H1 (cell line): ENCODE data around the gene ARAP3. TPM values are rescaled to one million over a fixed set of nuclear protein-coding genes. Genes with fewer than 3 reads are reported as not detected.

Experiments
- CTCF ChIA-PET: fragments of 300-600 bp; sonication (Branson Sonifier 250); formaldehyde crosslinking; loops from one replicate; lab custom pipeline; 2021; ENCODE audit not compliant: partially characterized antibody; lab: Charles Lee
- POLR2A ChIA-PET: fragments of 300-600 bp; sonication (Branson Sonifier 250); formaldehyde crosslinking; loops from one replicate; lab custom pipeline; 2021; ENCODE audit warnings: inconsistent platforms; ENCODE audit not compliant: partially characterized antibody; lab: Charles Lee
- DNase-seq, 2 experiments: peaks; one replicate each; pipeline versions ENCODE4 v3.0.0 to v3.0.0-alpha.2; 2010 to 2022; ENCODE audit warnings: low spot score in 2 of 2, low read depth in 1 of 2, mixed read lengths in 1 of 2
- FAIRE-seq: peaks from 2 replicates; lab custom pipeline; 2011; peaks lifted over from hg19 to GRCh38; lab: Jason Lieb, UNC
- H2AFZ ChIP-seq: 2 replicates; pipeline ENCODE4 v1.8.1; 2012; ENCODE audit warnings: low read length, inconsistent platforms
- H2AK5ac ChIP-seq: 2 replicates; pipeline ENCODE4 v1.6.1; 2013; ENCODE audit warnings: low read depth, low read length
- H2BK120ac ChIP-seq: replicated peaks from 2 replicates; pipeline ENCODE3; 2013; ENCODE audit warnings: low read depth, low read length, inconsistent platforms
- H2BK12ac ChIP-seq: 2 replicates; pipeline ENCODE4 v1.6.1; 2013; ENCODE audit warnings: low read depth, low read length
- H2BK15ac ChIP-seq: 2 replicates; pipeline ENCODE4 v1.6.1; 2013; ENCODE audit warnings: low read length
- H2BK20ac ChIP-seq: 2 replicates; pipeline ENCODE4 v1.6.1; 2013; ENCODE audit warnings: low read length
- H2BK5ac ChIP-seq: 2 replicates; pipeline ENCODE4 v1.6.1; 2013; ENCODE audit warnings: low read depth, low read length
- H3K14ac ChIP-seq: 2 replicates; pipeline ENCODE4 v1.6.1; 2013; ENCODE audit warnings: inconsistent platforms; ENCODE audit not compliant: insufficient read length
- H3K18ac ChIP-seq: 2 replicates; pipeline ENCODE4 v1.6.1; 2013; ENCODE audit warnings: low read length; ENCODE audit errors: extremely low read depth
- H3K23ac ChIP-seq: 2 replicates; pipeline ENCODE4 v1.6.1; 2013; ENCODE audit warnings: inconsistent platforms; ENCODE audit not compliant: insufficient read length
- H3K23me2 ChIP-seq: 2 replicates; pipeline ENCODE4 v1.6.1; 2013; ENCODE audit warnings: low read depth, low read length
- H3K27ac ChIP-seq: 2 replicates; pipeline ENCODE4 v1.6.1; 2011; ENCODE audit warnings: low read depth, low read length, inconsistent platforms
- H3K27me3 ChIP-seq, 4 experiments: replicated peaks in 1 of 4; 1 replicate in 1 of 4; 2 replicates in 3 of 4; pipeline versions ENCODE4 v1.6.1 to v1.8.1; 2011 to 2013; ENCODE audit warnings: low read length in 3 of 4, mild to moderate bottlenecking in 3 of 4, inconsistent platforms in 2 of 4, mixed read lengths in 2 of 4, moderate library complexity in 1 of 4; ENCODE audit not compliant: control insufficient read depth in 3 of 4, insufficient read depth in 3 of 4; ENCODE audit errors: extremely low read depth in 1 of 4
- H3K36me3 ChIP-seq, 4 experiments: 2 replicates each; pipeline versions ENCODE4 v1.6.1 to v1.8.1; 2011 to 2013; ENCODE audit warnings: mild to moderate bottlenecking in 4 of 4, low read length in 3 of 4, moderate library complexity in 2 of 4, control low read depth in 1 of 4, inconsistent platforms in 1 of 4; ENCODE audit not compliant: insufficient read depth in 4 of 4, control insufficient read depth in 2 of 4
- H3K4ac ChIP-seq: replicated peaks from 2 replicates; pipeline ENCODE3; 2013; ENCODE audit warnings: low read length, low read depth, mixed read lengths, inconsistent platforms; ENCODE audit not compliant: insufficient read length
- H3K4me1 ChIP-seq, 4 experiments: replicated peaks in 1 of 4; 1 replicate in 1 of 4; 2 replicates in 3 of 4; pipeline versions ENCODE4 v1.6.1 to v1.8.1; 2011 to 2013; ENCODE audit warnings: low read length in 3 of 4, inconsistent platforms in 2 of 4, mixed read lengths in 1 of 4; ENCODE audit not compliant: insufficient read depth in 4 of 4, control insufficient read depth in 3 of 4
- H3K4me2 ChIP-seq, 2 experiments: 2 replicates each; pipeline versions ENCODE4 v1.6.1 to v1.8.1; 2011 to 2013; ENCODE audit warnings: low read depth in 2 of 2, low read length in 2 of 2, control low read depth in 1 of 2, inconsistent platforms in 1 of 2, mild to moderate bottlenecking in 1 of 2; ENCODE audit not compliant: insufficient read depth in 1 of 2
- H3K4me3 ChIP-seq, 4 experiments: fragments of 200-600, 300-600 bp in 1 of 4; sonication (generic), shearing (Covaris generic), sonication (Bioruptor Twin) in 1 of 4; 2 replicates each; pipeline versions ENCODE4 v1.5.1 to v1.8.1; 2011 to 2016; ENCODE audit warnings: low read length in 4 of 4, low read depth in 3 of 4, control low read depth in 2 of 4, inconsistent platforms in 2 of 4, mild to moderate bottlenecking in 2 of 4, mixed read lengths in 1 of 4, moderate library complexity in 1 of 4; ENCODE audit not compliant: insufficient read depth in 2 of 4; ENCODE audit errors: extremely low read depth in 1 of 4
- H3K56ac ChIP-seq: replicated peaks from 2 replicates; pipeline ENCODE3; 2013; ENCODE audit warnings: low read depth, mild to moderate bottlenecking, mixed read lengths, low read length, inconsistent platforms; ENCODE audit not compliant: insufficient read length
- H3K79me1 ChIP-seq: 2 replicates; pipeline ENCODE4 v1.6.1; 2013; ENCODE audit warnings: low read depth, low read length, control low read depth
- H3K79me2 ChIP-seq, 2 experiments: 2 replicates each; pipeline versions ENCODE4 v1.6.1 to v1.8.1; 2012 to 2013; ENCODE audit warnings: low read length in 2 of 2, mild to moderate bottlenecking in 2 of 2, inconsistent platforms in 1 of 2; ENCODE audit not compliant: insufficient read depth in 2 of 2, control insufficient read depth in 1 of 2
- H3K9ac ChIP-seq, 4 experiments: replicated peaks in 1 of 4; 1 replicate in 1 of 4; 2 replicates in 3 of 4; pipeline versions ENCODE4 v1.6.1 to v1.8.1; 2011 to 2013; ENCODE audit warnings: low read depth in 3 of 4, low read length in 3 of 4, control low read depth in 2 of 4, mild to moderate bottlenecking in 2 of 4, moderate library complexity in 2 of 4, inconsistent platforms in 1 of 4; ENCODE audit errors: extremely low read depth in 1 of 4
- H3K9me3 ChIP-seq, 2 experiments: 2 replicates each; pipeline versions ENCODE4 v1.6.1 to v1.8.1; 2012 to 2013; ENCODE audit warnings: mild to moderate bottlenecking in 2 of 2, moderate library complexity in 2 of 2, control low read depth in 1 of 2, inconsistent platforms in 1 of 2, low read depth in 1 of 2, low read length in 1 of 2, mixed read lengths in 1 of 2; ENCODE audit not compliant: insufficient read depth in 2 of 2
- H4K20me1 ChIP-seq, 2 experiments: replicated peaks in 1 of 2; 2 replicates each; pipeline versions ENCODE3 to v1.8.1; 2011 to 2013; ENCODE audit warnings: inconsistent platforms in 2 of 2, low read length in 2 of 2, mild to moderate bottlenecking in 1 of 2; ENCODE audit not compliant: insufficient read depth in 2 of 2, control insufficient read depth in 1 of 2
- H4K5ac ChIP-seq: 2 replicates; pipeline ENCODE4 v1.6.1; 2013; ENCODE audit warnings: low read length, low read depth, mixed read lengths, inconsistent platforms; ENCODE audit not compliant: insufficient read length
- H4K8ac ChIP-seq: 2 replicates; pipeline ENCODE4 v1.8.0; 2013; ENCODE audit warnings: mild to moderate bottlenecking, moderate library complexity, low read length, inconsistent platforms; ENCODE audit not compliant: insufficient read depth; ENCODE audit errors: extremely low read depth
- H4K91ac ChIP-seq: replicated peaks from 2 replicates; pipeline ENCODE3; 2013; ENCODE audit warnings: low read length, mixed read lengths, inconsistent platforms; ENCODE audit not compliant: insufficient read length
- SRF ChIP-seq: IDR thresholded peaks from 2 replicates; pipeline ENCODE4 v1.6.1; 2011; ENCODE audit warnings: mild to moderate bottlenecking, low read depth, low read length, moderate library complexity
- WGBS, 2 experiments: shearing (Covaris generic) in 1 of 2; methylation state at CpG; one replicate each; pipeline versions ENCODE4 v1.1.6 to v1.1.7; 2013 to 2015; ENCODE audit warnings: low lambda C conversion rate in 2 of 2, mixed read lengths in 2 of 2, inconsistent platforms in 1 of 2, low coverage in 1 of 2, missing lambda C conversion rate in 1 of 2; ENCODE audit not compliant: insufficient replicate concordance in 2 of 2, insufficient coverage in 1 of 2, insufficient read length in 1 of 2; ENCODE audit errors: extremely low coverage in 1 of 2, missing lambda C conversion rate in 1 of 2; 5-methylcytosine and 5-hydroxymethylcytosine counted together
- polyA plus RNA-seq, 7 experiments: library from polyadenylated mRNA; depleted of rRNA in 3 of 7; stranded (reverse) in 5 of 7; unstranded in 2 of 7; fragments of >200 nt in 5 of 7; fragments of 200-250 nt in 2 of 7; gene quantifications; 1 replicate in 5 of 7; 2 replicates in 1 of 7; 4 replicates in 1 of 7; pipeline versions ENCODE4 v1.2.1 to v1.2.3, GENCODE V29; 2011 to 2013; ENCODE audit warnings: missing spikeins in 2 of 7, mixed read lengths in 2 of 7
- total RNA-seq: library from RNA; stranded (reverse); fragmentation: NEBNext Ultra II Directional; extraction: Animal tissue kit (Norgen Biotek cat#: 25700); gene quantifications from 2 replicates; pipeline ENCODE4 v1.2.1, GENCODE V29; 2021

Gene ARAP3
- total and polyA plus RNA-seq, 2 of the 8 experiments (the other 6 are each of a cell fraction or from before 2014, with no cell fraction given), result 14.4 to 48.6 TPM

- H3K9ac ChIP-seq, result no peak overlapping the region
These were observed 1.9 kb downstream of the ARAP3 start for GRCh38 chr5:141680178-141680577.

More at GRCh38 chr5:141680178-141680577, 1.9 kb downstream of the ARAP3 start:
- Histone ChIP-seq H3K4me2 (peak overlapping the region; percentile 88 to 97; a peak in 3 of 4 replicates), H3K27ac (no peak overlapping the region), H2BK5ac (peak overlapping the region; percentile 98; the same call in 1 of the 2 replicates), H2AK5ac (peak overlapping the region; percentile 82; the same call in 1 of the 2 replicates), H3K36me3 (peaks cover 0 to 10% (median 2%) of the 10 kb centered on the region in 4 experiments; a peak in 5 of 8 replicates), H2BK20ac (no peak overlapping the region; the same call in 1 of the 2 replicates), H4K91ac (peak overlapping the region; percentile 91), H3K9me3 (no peaks in the 10 kb centered on the region), H2BK120ac (no peak overlapping the region), H4K8ac (no peak overlapping the region), H2BK12ac (peak overlapping the region; percentile 85; the same call in 1 of the 2 replicates), H2AFZ (no peak overlapping the region), H4K20me1 (no peaks in the 10 kb centered on the region), H3K14ac (no peak overlapping the region), H3K27me3 (no peaks in the 10 kb centered on the region), H3K79me2 (peaks cover 0 to 6% of the 10 kb centered on the region in 2 experiments; a peak in 1 of 4 replicates), H3K79me1 (no peaks in the 10 kb centered on the region; the same call in 1 of the 2 replicates), H3K18ac (peak overlapping the region; percentile 56; the same call in 1 of the 2 replicates), H3K4me3 (peak overlapping the region in 1 of 4 experiments; percentile 73; a peak in 1 of 8 replicates), H2BK15ac (peak overlapping the region; percentile 6; the same call in 1 of the 2 replicates), H3K56ac (no peak overlapping the region), H3K23me2 (peaks cover 16% of the 10 kb centered on the region), H3K4ac (peak overlapping the region; percentile 95), H3K23ac (no peak overlapping the region), H3K4me1 (peaks cover 10 to 33% (median 21%) of the 10 kb centered on the region in 4 experiments), H4K5ac (peak overlapping the region; percentile 16)
- POLR2A ChIA-PET, result interaction anchor here (0.8 to 3.8 kb wide), 6 partner anchors 11 to 280 kb away, joined by 3 to 18 read pairs (median 4); partner anchors contain the start of genes DELE1, HDAC3, PCDH1 and RELL2
- DNase-seq (no peak), FAIRE-seq (no peak)
- TF ChIP-seq SRF, result no peak
- CTCF ChIA-PET, result interaction anchor here (0.6 to 7.3 kb wide), 4 partner anchors 13 to 261 kb away, joined by 3 to 59 read pairs (median 12); partner anchors contain the start of gene PCDH1
- WGBS, 2 experiments, result 95% methylated on average over 15 of the region's 16 CpGs; no CpG with 5 or more reads in 1 of the 2 experiments
